GM19025 (cell line): Measurements from ENCODE around the gene TMTC1.
A peak's percentile ranks its signal among the peaks of the same experiment; 100 is the strongest.

Source experiments
- ATAC-seq: cut with Tn5 transposase; IDR thresholded peaks from one replicate; pipeline ENCODE4 v1.9.1; 2021; ENCODE audit warnings: mild to moderate bottlenecking, low read depth, moderate library complexity; ENCODE audit not compliant: unreplicated experiment

TMTC1 gene

DNA sequence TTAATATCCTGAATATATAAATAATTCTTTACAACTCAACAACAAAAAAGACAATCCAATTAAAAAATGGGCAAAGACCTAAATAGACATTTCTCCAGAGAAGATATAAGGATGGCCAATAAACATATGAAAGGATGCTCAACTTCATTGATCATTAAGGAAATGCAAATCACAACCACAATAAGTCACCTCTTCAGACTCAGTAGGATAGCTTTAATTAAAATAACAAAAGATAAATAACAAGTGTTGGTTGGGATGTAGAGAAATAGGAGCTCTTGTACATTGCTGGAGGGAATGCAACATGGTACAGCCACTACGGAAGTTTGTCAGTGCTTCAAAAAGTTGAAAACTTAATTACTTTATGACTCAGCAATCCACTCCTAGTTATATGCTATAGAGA is 156.5 kb downstream of the TMTC1 start:
- no peak for ATAC-seq

DNA sequence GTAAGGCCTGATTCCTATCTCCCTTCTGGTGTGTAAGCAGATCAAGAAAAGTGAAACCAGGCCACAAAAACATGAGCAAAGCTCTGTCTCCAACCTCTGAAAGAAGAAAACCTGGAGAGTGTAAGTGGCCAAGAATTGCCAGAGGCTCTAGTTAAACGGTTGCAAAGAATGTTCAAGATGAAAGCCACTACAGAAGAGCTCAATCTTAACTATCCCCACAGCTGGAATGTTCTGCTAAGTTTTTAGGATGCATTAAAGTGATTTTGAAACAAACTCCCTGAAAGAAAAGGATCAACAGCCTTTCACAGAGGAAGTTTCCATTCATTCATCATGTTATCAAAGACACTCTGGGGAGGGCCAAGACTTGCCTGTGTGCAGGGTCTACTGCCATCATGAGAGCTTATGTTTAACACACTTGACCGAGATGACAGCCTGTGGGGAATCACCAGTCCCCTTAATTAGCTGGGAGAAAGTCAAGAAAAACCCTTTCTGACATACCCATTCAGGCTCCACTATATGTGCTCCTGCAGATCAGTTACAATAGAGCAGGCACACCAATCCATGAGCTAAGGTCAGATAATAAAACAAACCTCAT is 158.3 kb downstream of the TMTC1 start:
- ATAC-seq, result no peak

DNA sequence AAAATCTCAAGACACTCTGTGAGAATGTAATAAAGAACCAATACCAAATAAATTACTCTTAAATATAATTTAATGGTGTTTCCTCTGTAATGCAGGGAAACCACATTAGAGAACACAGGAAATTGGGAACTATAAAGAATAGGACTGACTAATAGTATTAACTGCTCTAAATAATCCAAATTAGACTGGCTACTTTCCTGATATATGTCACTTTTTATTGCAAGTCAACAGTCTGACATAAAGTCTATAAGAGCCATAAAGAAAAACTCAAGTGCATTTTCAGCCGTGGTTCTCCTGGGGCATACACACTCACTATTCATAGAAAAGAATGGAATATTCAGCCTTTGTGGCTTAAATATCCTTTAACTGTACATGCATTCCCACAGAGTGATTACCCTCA is 161.5 kb downstream of the TMTC1 start:
- no peak for ATAC-seq

- ATAC-seq, result no peak
Observed at GRCh38 chr12:29620030-29620429, 163.7 kb downstream of the TMTC1 start.

- ATAC-seq, result no peak
Observed at GRCh38 chr12:29617407-29617803, 166.3 kb downstream of the TMTC1 start.

DNA sequence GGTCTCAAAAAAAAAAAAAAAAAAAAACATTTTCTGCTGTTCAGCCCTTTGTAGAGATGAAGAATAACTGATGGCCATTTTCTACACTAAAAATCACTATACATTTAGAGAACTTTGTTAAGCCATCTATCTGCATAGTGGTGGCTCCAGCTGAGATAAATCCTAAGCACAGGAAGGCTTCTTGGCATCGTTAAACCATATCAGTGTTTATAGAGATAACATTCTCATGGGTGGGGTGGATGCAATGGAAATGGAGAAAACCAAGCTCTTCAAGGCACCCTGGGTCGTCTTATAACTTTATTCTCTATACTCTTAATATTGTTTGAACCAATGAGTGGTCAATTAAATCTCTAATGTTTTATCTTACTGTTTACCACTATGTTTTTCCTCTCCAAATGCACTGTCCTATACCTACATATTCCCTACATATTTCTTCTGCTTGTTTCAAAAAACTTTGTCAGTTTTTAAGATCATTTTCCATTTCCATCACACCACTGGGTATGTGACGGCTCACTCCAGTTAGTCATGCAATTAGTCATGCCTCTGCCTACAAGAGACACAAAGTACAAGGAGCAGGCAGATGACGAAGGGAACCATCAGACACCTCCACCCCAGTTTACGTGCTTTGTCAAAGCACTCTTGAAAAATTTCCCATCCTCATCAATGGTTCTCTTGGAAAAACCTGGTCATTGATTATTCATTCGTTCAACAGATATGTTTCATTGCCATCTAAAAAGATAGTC is 166.9 kb downstream of the TMTC1 start:
- ATAC-seq, result no peak

DNA sequence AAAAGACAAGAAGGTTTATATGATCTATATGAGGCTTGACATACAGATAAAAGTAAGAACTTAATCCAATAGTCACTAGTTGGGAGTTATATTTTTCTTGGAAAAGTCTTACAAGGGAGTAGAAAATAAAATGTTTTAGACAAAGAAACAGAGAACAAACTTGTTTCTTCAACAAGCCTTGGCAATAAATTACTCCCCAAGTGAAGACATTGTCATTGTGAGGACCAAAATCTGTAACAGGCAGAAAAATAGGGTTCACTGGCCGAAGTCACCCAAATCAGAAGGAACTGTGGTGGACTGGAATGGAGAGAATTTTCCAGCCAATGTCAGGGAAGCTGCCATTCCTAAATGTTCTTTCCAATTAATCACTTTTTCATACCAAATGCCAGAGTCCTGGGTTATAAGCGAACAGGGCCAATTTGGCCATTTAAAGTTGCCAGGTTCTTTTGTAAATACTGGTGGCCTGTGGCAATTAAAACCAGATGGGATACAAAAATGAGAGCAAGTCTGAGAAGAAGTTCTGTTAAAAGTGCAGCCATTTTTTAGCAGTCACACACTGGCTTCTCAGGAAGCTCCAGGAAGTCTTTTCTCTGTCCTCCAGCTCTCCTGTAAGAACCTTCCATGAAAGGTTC is 168.9 kb downstream of the TMTC1 start:
- no peak for ATAC-seq

DNA sequence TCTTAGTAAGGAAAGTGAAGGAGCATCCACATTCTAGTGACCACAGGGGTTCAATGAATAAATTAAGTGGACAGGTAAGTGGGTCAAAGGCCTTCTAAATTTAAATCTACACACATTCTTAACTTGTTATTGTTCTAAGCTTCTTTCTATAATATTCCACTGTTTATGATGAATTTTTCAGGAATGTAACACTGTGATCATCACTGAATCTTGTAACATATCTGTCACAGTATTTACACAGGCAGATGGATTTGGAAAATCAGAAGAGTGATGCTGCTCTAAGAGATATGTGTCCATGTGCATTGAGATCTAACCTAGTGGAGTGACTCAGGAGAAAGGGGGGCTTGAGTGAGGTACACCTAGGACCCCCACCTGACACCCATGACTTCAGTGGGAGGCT is 170.8 kb downstream of the TMTC1 start:
- no peak for ATAC-seq

DNA sequence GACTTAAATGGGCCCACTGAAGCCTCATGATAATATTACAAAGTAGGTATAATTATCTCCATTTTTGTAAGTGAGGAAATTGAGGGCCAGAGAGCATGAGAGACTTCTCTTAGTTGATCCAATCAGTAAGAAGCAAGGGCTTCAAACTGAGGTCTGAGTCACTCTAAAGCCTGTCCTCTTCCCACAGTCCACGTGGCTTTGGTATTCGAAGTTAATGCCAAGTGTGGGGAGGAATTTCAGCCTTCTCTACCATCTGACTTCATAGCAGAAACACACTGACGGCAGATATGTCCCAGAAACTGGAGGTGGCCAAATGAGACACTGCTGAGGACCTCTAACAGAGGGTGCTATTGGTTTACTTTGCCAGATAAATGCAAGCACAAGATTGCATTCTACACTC is 171.8 kb downstream of the TMTC1 start:
- ATAC-seq, result no peak

- no peak for ATAC-seq
Observed at GRCh38 chr12:29610473-29611170, 173.1 kb downstream of the TMTC1 start.

DNA sequence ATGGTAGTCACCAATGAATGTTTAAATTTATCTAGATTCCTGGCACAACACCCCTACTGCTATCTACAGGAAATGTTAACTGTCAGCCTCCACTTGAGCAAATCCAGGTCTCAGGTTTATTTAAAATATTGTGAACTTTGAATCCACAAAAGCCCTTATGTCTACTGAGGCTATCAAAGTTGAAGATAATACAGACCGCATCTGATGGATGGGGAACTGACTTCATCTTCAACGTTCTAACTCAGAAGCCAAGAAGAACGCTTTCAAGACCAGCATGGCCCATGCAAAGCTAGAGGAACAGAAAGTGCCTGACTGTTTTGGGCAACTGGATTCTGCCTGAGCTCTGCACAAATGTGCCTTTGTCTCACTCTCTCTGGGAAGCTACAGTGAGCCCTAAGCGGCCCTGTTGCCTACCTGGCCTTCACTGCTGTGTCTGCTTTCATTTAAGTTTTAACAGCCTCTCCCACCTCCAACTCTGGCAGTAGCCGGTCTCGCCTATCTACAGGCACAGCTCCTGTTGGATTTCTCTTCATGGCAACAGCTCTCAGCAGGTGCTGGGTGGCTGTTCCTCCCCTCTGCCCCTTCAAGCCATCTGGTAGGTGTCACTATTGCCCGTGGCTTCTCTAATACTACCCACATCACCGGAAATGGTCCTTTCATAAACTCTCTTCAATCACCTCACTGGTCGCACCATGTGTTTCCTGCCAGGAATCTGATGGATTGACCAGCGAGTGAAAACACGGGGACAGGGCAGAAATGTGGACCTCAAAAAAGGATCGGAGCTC is 174.1 kb downstream of the TMTC1 start:
- ATAC-seq, result no peak

- ATAC-seq, result no peak
Observed at GRCh38 chr12:29608581-29608980, 175.2 kb downstream of the TMTC1 start.

DNA sequence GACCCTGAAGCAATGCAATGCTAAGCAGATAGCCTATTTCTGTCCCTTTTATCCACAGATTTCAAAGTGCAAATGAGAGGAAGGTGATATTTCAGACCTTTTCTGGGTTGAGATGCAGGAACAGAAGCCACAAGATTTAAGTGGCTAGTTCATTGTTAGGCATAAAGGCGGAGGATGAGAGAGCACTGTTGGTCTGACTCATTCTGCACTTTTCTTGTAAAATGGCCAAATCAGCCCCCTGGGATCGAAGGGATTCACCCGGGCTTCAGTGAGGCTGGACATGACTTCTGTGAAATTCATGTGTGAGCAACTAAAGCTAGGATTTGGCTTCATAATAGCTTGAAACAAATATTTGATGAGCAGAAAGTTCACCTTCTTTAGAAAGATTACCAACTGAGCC is 184.4 kb downstream of the TMTC1 start:
- no peak for ATAC-seq

DNA sequence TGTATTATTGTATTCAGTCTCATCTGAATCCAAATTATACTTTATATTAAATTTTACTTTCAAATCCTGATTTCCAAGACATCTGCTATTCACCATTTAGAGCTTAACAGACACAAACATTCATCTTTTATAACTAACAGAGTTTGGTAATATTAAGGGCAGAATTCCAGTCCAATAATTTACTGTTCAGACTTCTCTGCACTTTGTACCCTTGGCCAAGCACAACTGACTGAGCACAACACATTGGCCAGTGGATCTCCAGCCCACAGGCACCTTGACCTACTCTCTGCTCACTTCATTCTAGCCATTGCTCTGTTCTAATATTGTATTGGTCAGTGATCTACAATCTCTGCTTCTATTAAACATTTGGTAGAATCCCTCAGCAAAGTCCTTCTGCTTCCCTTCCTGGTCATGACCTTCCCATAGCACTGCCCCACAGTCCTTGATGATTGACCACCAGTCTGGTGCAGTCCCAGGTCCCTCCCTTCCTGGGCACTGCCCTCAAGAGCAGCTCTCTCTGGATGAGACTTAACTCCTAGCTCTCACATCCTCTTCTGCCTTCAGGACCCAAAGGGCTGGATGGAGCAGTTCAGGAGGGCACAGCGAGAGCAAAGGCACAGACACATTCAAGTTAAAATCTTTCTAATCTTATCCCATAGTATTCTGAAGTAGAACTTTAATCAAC is 188.5 kb downstream of the TMTC1 start:
- no peak for ATAC-seq

- ATAC-seq, result no peak
Observed at GRCh38 chr12:29593001-29593400, 190.7 kb downstream of the TMTC1 start.

DNA sequence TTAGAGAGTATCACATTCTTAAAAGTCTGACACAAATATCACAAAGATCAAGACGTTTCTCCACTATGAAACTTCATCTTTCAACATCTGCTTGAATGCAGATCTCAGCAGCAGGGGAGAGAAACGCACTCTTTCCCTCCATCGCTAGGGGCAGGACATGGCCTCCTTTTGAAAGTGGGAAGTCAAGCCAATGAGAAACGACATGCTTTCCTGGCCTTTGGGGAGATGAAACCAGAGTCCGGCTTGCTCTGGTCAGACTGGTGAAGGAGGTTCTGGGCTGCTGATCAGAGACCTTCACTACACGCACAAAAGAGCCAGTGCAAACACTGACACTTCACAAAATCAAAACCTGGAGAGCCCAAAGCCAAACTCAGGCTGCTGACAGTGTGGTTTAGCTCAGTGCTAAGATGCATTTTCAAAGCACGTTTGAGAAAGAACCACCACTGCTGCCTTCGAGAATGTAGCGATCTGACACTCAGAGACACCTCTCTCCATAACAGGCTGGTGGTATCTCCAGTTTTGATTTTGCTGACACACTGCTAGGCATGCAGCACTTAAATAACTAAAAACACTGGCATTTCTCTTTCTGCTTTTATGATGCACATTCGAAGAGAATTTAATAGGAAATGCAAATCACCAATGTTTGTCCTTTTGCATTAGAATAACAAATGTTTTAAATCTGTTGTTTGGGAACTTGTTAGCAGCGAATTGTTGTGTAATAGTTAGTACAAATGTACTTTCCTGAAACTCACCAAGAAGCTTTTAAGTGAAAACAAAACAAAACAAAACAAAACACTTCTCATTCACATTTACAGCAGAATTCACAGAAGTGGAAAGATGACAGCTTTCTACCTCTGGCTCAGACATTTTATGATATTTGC is 192.4 kb downstream of the TMTC1 start:
- ATAC-seq, result peak; percentile 73

- ATAC-seq, result no peak
Observed at GRCh38 chr12:29589851-29590250, 193.9 kb downstream of the TMTC1 start.

DNA sequence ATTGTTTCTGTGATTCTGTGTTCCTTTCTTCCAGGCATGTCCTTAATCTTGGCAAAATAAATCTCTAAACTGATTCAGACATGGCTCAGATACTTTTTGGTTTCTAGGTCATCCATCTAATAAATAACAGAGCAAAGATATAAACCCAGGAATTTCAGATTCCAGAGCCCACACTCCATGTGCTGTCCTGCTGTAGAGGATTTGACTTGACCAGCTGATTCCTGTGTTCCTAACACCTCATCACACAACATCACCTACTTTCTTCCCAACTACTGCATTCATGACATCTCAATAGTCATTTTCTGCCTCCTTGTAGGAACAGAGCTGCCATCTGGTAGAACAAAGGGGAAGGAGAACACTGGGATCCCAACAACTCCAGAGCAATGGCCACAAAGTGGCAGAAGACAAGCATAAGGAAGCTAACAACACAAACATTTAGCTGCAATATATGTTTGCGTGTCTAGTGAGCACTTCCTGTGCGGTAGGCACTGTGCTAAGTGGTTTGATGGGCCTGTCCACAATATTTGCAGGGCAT is 194.4 kb downstream of the TMTC1 start:
- ATAC-seq, result no peak
